HepG2 (cell line): ENCODE measurements around the gene SYNE3. TPM values are rescaled to one million over a fixed set of nuclear protein-coding genes. Genes with fewer than 3 reads are reported as not detected.

Source experiments
- ARNT ChIP-seq: fragments of 450-650 bp; IDR thresholded peaks from 2 replicates; pipeline ENCODE4 v1.6.1; 2017
- ATF6 ChIP-seq: sonication (generic); formaldehyde crosslinking; conservative IDR thresholded peaks from 2 replicates; pipeline ENCODE4 v1.4.0; 2020; ENCODE audit warnings: missing genetic modification reagents
- EEA1 ChIP-seq: sonication (generic); formaldehyde crosslinking; IDR thresholded peaks from 2 replicates; pipeline ENCODE4 v1.5.1; 2020; ENCODE audit warnings: mild to moderate bottlenecking, missing genetic modification reagents, borderline replicate concordance
- HBP1 ChIP-seq: IDR thresholded peaks from 2 replicates; pipeline ENCODE4 v1.6.1; 2016; ENCODE audit warnings: low read depth, control low read depth
- HMGA1 ChIP-seq: sonication (generic); formaldehyde crosslinking; conservative IDR thresholded peaks from 2 replicates; pipeline ENCODE4 v1.4.0; 2020; ENCODE audit warnings: missing genetic modification reagents
- ISX ChIP-seq: sonication (generic); formaldehyde crosslinking; conservative IDR thresholded peaks from 2 replicates; pipeline ENCODE4 v1.5.0; 2020; ENCODE audit warnings: missing genetic modification reagents
- MLLT10 ChIP-seq: sonication (generic); formaldehyde crosslinking; IDR thresholded peaks from 2 replicates; pipeline ENCODE4 v1.4.0; 2020; ENCODE audit warnings: missing genetic modification reagents
- MTA1 ChIP-seq: sonication (generic); formaldehyde crosslinking; IDR thresholded peaks from 2 replicates; pipeline ENCODE4 v1.4.0; 2020; ENCODE audit warnings: missing genetic modification reagents, mild to moderate bottlenecking, borderline replicate concordance
- MTF2 ChIP-seq: sonication (generic); formaldehyde crosslinking; IDR thresholded peaks from 2 replicates; pipeline ENCODE4 v1.5.0; 2020; ENCODE audit warnings: missing genetic modification reagents, borderline replicate concordance
- PBX3 ChIP-seq: sonication (generic); formaldehyde crosslinking; IDR thresholded peaks from 2 replicates; pipeline ENCODE4 v1.8.1; 2023; ENCODE audit warnings: missing genetic modification reagents, inconsistent platforms, borderline replicate concordance
- STAG1 ChIP-seq: sonication (generic); formaldehyde crosslinking; IDR thresholded peaks from 2 replicates; pipeline ENCODE4 v1.4.0; 2020; ENCODE audit warnings: missing genetic modification reagents
- TFDP1 ChIP-seq: IDR thresholded peaks from 2 replicates; pipeline ENCODE4 v1.6.1; 2016; ENCODE audit warnings: missing compliant biosample characterization, missing genetic modification reagents, borderline replicate concordance
- ZFP36L1 ChIP-seq: sonication (generic); formaldehyde crosslinking; IDR thresholded peaks from 2 replicates; pipeline ENCODE4 v1.8.0; 2022; ENCODE audit warnings: mild to moderate bottlenecking, missing genetic modification reagents, moderate library complexity
- ZMAT5 ChIP-seq: sonication (generic); formaldehyde crosslinking; IDR thresholded peaks from 2 replicates; pipeline ENCODE4 v1.5.0; 2020; ENCODE audit warnings: mild to moderate bottlenecking, low read depth, missing genetic modification reagents, borderline replicate concordance
- ZNF331 ChIP-seq: sonication (generic); formaldehyde crosslinking; IDR thresholded peaks from 2 replicates; pipeline ENCODE4 v1.4.0; 2020; ENCODE audit warnings: missing genetic modification reagents
- ZNF484 ChIP-seq: sonication (generic); formaldehyde crosslinking; IDR thresholded peaks from 2 replicates; pipeline ENCODE4 v1.5.1; 2020; ENCODE audit warnings: mild to moderate bottlenecking, low read depth, missing genetic modification reagents, borderline replicate concordance
- ZSCAN22 ChIP-seq: sonication (generic); formaldehyde crosslinking; IDR thresholded peaks from 2 replicates; pipeline ENCODE4 v1.4.0; 2020; ENCODE audit warnings: mild to moderate bottlenecking, missing genetic modification reagents
- polyA plus RNA-seq, 8 experiments: library from polyadenylated mRNA; depleted of rRNA in 3 of 8; stranded (reverse) in 7 of 8; unstranded in 1 of 8; fragments of >200 nt; fragmentation: Illumina TruSeq in 4 of 8; extraction: Trizol in 4 of 8; gene quantifications; 2 replicates each; pipeline versions ENCODE4 v1.2.1 to v1.2.3, GENCODE V29; 2011 to 2016; ENCODE audit warnings: low read depth in 4 of 8, missing spikeins in 1 of 8, mixed read lengths in 1 of 8; ENCODE audit not compliant: insufficient read depth in 1 of 8
- total RNA-seq, 5 experiments: library from RNA; depleted of rRNA; stranded (reverse); fragments of >200 nt; fragmentation: Illumina TruSeq; extraction: Trizol; gene quantifications; 2 replicates each; pipeline ENCODE4 v1.2.3, GENCODE V29; 2016; ENCODE audit warnings: low read depth in 1 of 5

Gene SYNE3
- total and polyA plus RNA-seq, 2 of the 13 experiments (the other 11 are each of a cell fraction or from before 2014, with no cell fraction given), result 7.8 to 8.0 TPM

- TF ChIP-seq ZMAT5 (CRISPR knock-in tag) (no peak), MTF2 (0 out of 2 replicates have a peak, but pooled peaks have one; percentile 41), HMGA1 (CRISPR knock-in tag) (no peak), ZNF331 (peak; percentile 96), MLLT10 (no peak), ZFP36L1 (CRISPR knock-in tag) (0 out of 2 replicates have a peak, but pooled peaks have one; percentile 29), MTA1 (CRISPR knock-in tag) (peak; percentile 75; the same call in 1 of the 2 replicates), EEA1 (CRISPR knock-in tag) (no peak), STAG1 (CRISPR knock-in tag) (peak; percentile 24), ARNT (no peak), ISX (no peak), ATF6 (CRISPR knock-in tag) (no peak), ZSCAN22 (CRISPR knock-in tag) (0 out of 2 replicates have a peak, but pooled peaks have one; percentile 40), TFDP1 (CRISPR knock-in tag) (peak; percentile 58; the same call in 1 of the 2 replicates), HBP1 (CRISPR knock-in tag) (no peak), ZNF484 (no peak), PBX3 (no peak)
Observed at GRCh38 chr14:95524706-95525512, 8.5 kb upstream of the SYNE3 start (continued).
